Activated naive CD8-positive, alpha-beta T cell treated with anti-CD3 and anti-CD28 coated beads, Interleukin-2, amount 50 U/mL, for 24 hours (primary cell): ENCODE data around the gene EIF4G1.

Source experiments
- ATAC-seq: fragments of 150-1000 bp; cut with Tn5 transposase; one replicate; pipeline ENCODE4 v1.10.0; 2021
- DNase-seq: peaks from one replicate; pipeline ENCODE4 v3.0.0; 2021
- H3K27ac Mint-ChIP-seq: one replicate; pipeline ENCODE4 v1.8.0; 2021; ENCODE audit warnings: mild to moderate bottlenecking, mixed read lengths
- H3K27me3 Mint-ChIP-seq: one replicate; pipeline ENCODE4 v1.8.0; 2021; ENCODE audit warnings: mixed read lengths
- H3K36me3 Mint-ChIP-seq: one replicate; pipeline ENCODE4 v1.8.0; 2021; ENCODE audit warnings: low read depth, mixed read lengths
- H3K4me1 Mint-ChIP-seq: one replicate; pipeline ENCODE4 v1.8.0; 2021; ENCODE audit warnings: mixed read lengths
- H3K4me3 Mint-ChIP-seq: one replicate; pipeline ENCODE4 v1.8.0; 2021; ENCODE audit warnings: mild to moderate bottlenecking, moderate library complexity, mixed read lengths
- H3K9me3 Mint-ChIP-seq: one replicate; pipeline ENCODE4 v1.8.0; 2021; ENCODE audit warnings: mixed read lengths

EIF4G1 gene

GRCh38 chr3:184317201-184317600 is 2.8 kb downstream of the EIF4G1 start:
- DNase-seq (no peak), ATAC-seq (no peak)
- peak overlapping the region; percentile 89 for H3K27ac Mint-ChIP-seq
- peaks cover 47% of the 10 kb centered on the region for H3K36me3 Mint-ChIP-seq
- H3K4me1 Mint-ChIP-seq = peaks cover 47% of the 10 kb centered on the region
- no peaks in the 10 kb centered on the region for H3K9me3 Mint-ChIP-seq
- H3K4me3 Mint-ChIP-seq = peak overlapping the region; percentile 84
- H3K27me3 Mint-ChIP-seq = no peaks in the 10 kb centered on the region

GRCh38 chr3:184320104-184320445 is 5.7 kb downstream of the EIF4G1 start:
- peak overlapping the region; percentile 56 for H3K27ac Mint-ChIP-seq
- no peaks in the 10 kb centered on the region for H3K27me3 Mint-ChIP-seq
- ATAC-seq (peak; percentile 75), DNase-seq (peak; percentile 56)
- peaks cover 58% of the 10 kb centered on the region for H3K4me1 Mint-ChIP-seq
- H3K9me3 Mint-ChIP-seq = no peaks in the 10 kb centered on the region
- H3K4me3 Mint-ChIP-seq = no peak overlapping the region
- H3K36me3 Mint-ChIP-seq = peaks cover 75% of the 10 kb centered on the region

GRCh38 chr3:184321666-184322065 is 7.3 kb downstream of the EIF4G1 start:
- H3K27me3 Mint-ChIP-seq = no peaks in the 10 kb centered on the region
- H3K4me1 Mint-ChIP-seq = peaks cover 60% of the 10 kb centered on the region
- ATAC-seq (no peak), DNase-seq (no peak)
- no peaks in the 10 kb centered on the region for H3K9me3 Mint-ChIP-seq
- H3K36me3 Mint-ChIP-seq = peaks cover 80% of the 10 kb centered on the region
- H3K27ac Mint-ChIP-seq = peak overlapping the region; percentile 35
- H3K4me3 Mint-ChIP-seq = no peak overlapping the region

GRCh38 chr3:184322731-184323487 is 8.5 kb downstream of the EIF4G1 start:
- H3K27ac Mint-ChIP-seq = no peak overlapping the region

GRCh38 chr3:184323696-184324095 is 9.3 kb downstream of the EIF4G1 start:
- Mint-ChIP-seq H3K27me3 (no peaks in the 10 kb centered on the region), H3K4me3 (no peak overlapping the region), H3K9me3 (no peaks in the 10 kb centered on the region), H3K4me1 (peaks cover 45% of the 10 kb centered on the region), H3K36me3 (peaks cover 86% of the 10 kb centered on the region), H3K27ac (peak overlapping the region; percentile 64)
- DNase-seq (no peak), ATAC-seq (no peak)

More at GRCh38 chr3:184322731-184323487, 8.5 kb downstream of the EIF4G1 start:
- no peak overlapping the region for H3K4me3 Mint-ChIP-seq
- H3K27me3 Mint-ChIP-seq = no peaks in the 10 kb centered on the region
- peaks cover 50% of the 10 kb centered on the region for H3K4me1 Mint-ChIP-seq
- DNase-seq = no peak
- no peaks in the 10 kb centered on the region for H3K9me3 Mint-ChIP-seq
- no peak for ATAC-seq
- H3K36me3 Mint-ChIP-seq = peaks cover 81% of the 10 kb centered on the region

GRCh38 chr3:184325269-184325668 is 10.9 kb downstream of the EIF4G1 start:
- peaks cover 42% of the 10 kb centered on the region for H3K4me1 Mint-ChIP-seq
- H3K36me3 Mint-ChIP-seq = peaks cover 93% of the 10 kb centered on the region
- no peak overlapping the region for H3K4me3 Mint-ChIP-seq
- H3K9me3 Mint-ChIP-seq = no peaks in the 10 kb centered on the region
- no peaks in the 10 kb centered on the region for H3K27me3 Mint-ChIP-seq
- ATAC-seq = no peak
- H3K27ac Mint-ChIP-seq = peak overlapping the region; percentile 71
- DNase-seq = no peak

GRCh38 chr3:184325715-184326369 is 11.4 kb downstream of the EIF4G1 start:
- Mint-ChIP-seq H3K4me3 (no peak overlapping the region), H3K36me3 (peaks cover 92% of the 10 kb centered on the region), H3K9me3 (no peaks in the 10 kb centered on the region), H3K27me3 (no peaks in the 10 kb centered on the region), H3K27ac (peak overlapping the region; percentile 71), H3K4me1 (peaks cover 42% of the 10 kb centered on the region)
- DNase-seq = no peak
- peak; percentile 76 for ATAC-seq

- DNase-seq (no peak), ATAC-seq (no peak)
- no peak overlapping the region for H3K4me3 Mint-ChIP-seq
- H3K36me3 Mint-ChIP-seq = peaks cover 93% of the 10 kb centered on the region
- no peaks in the 10 kb centered on the region for H3K27me3 Mint-ChIP-seq
- H3K9me3 Mint-ChIP-seq = no peaks in the 10 kb centered on the region
- peak overlapping the region; percentile 27 for H3K27ac Mint-ChIP-seq
- peaks cover 48% of the 10 kb centered on the region for H3K4me1 Mint-ChIP-seq
These were observed 12.8 kb downstream of the EIF4G1 start for GRCh38 chr3:184327171-184327570.

- no peaks in the 10 kb centered on the region for H3K27me3 Mint-ChIP-seq
- H3K4me3 Mint-ChIP-seq = no peak overlapping the region
- H3K27ac Mint-ChIP-seq = peak overlapping the region; percentile 81
- peaks cover 93% of the 10 kb centered on the region for H3K36me3 Mint-ChIP-seq
- H3K4me1 Mint-ChIP-seq = peaks cover 57% of the 10 kb centered on the region
- H3K9me3 Mint-ChIP-seq = no peaks in the 10 kb centered on the region
- DNase-seq = no peak
- no peak for ATAC-seq
These were observed 14.1 kb downstream of the EIF4G1 start for GRCh38 chr3:184328516-184328915.

- peaks cover 67% of the 10 kb centered on the region for H3K4me1 Mint-ChIP-seq
- no peak for DNase-seq
- peak overlapping the region; percentile 96 for H3K27ac Mint-ChIP-seq
- no peaks in the 10 kb centered on the region for H3K27me3 Mint-ChIP-seq
- no peak overlapping the region for H3K4me3 Mint-ChIP-seq
- H3K9me3 Mint-ChIP-seq = no peaks in the 10 kb centered on the region
- no peak for ATAC-seq
- peaks cover 71% of the 10 kb centered on the region for H3K36me3 Mint-ChIP-seq
These were observed 18.1 kb downstream of the EIF4G1 start for GRCh38 chr3:184332370-184333090.

- Mint-ChIP-seq H3K27me3 (no peaks in the 10 kb centered on the region), H3K9me3 (no peaks in the 10 kb centered on the region), H3K36me3 (peaks cover 68% of the 10 kb centered on the region), H3K4me3 (peak overlapping the region; percentile 9), H3K4me1 (peaks cover 73% of the 10 kb centered on the region), H3K27ac (peak overlapping the region; percentile 96)
- no peak for DNase-seq
- ATAC-seq = no peak
These were observed 18.8 kb downstream of the EIF4G1 start for GRCh38 chr3:184333190-184333589.

GRCh38 chr3:184333700-184334099 is 19.3 kb downstream of the EIF4G1 start:
- H3K27me3 Mint-ChIP-seq = no peaks in the 10 kb centered on the region
- DNase-seq (no peak), ATAC-seq (no peak)
- H3K36me3 Mint-ChIP-seq = peaks cover 63% of the 10 kb centered on the region
- peak overlapping the region; percentile 96 for H3K27ac Mint-ChIP-seq
- H3K4me3 Mint-ChIP-seq = no peak overlapping the region
- H3K4me1 Mint-ChIP-seq = peaks cover 73% of the 10 kb centered on the region
- H3K9me3 Mint-ChIP-seq = no peaks in the 10 kb centered on the region

- H3K4me3 Mint-ChIP-seq = peak overlapping the region; percentile 63
These were observed 20.2 kb downstream of the EIF4G1 start for GRCh38 chr3:184334470-184335158.

GRCh38 chr3:184335291-184335660 is 20.9 kb downstream of the EIF4G1 start:
- DNase-seq (no peak), ATAC-seq (no peak)
- Mint-ChIP-seq H3K9me3 (no peaks in the 10 kb centered on the region), H3K36me3 (peaks cover 49% of the 10 kb centered on the region), H3K4me1 (peaks cover 67% of the 10 kb centered on the region), H3K4me3 (peak overlapping the region; percentile 81), H3K27me3 (no peaks in the 10 kb centered on the region), H3K27ac (peak overlapping the region; percentile 96)

More at GRCh38 chr3:184334470-184335158, 20.2 kb downstream of the EIF4G1 start:
- Mint-ChIP-seq H3K9me3 (no peaks in the 10 kb centered on the region), H3K4me1 (peaks cover 70% of the 10 kb centered on the region), H3K27me3 (no peaks in the 10 kb centered on the region), H3K27ac (peak overlapping the region; percentile 96), H3K36me3 (peaks cover 54% of the 10 kb centered on the region)
- DNase-seq (peak; percentile 60), ATAC-seq (peak; percentile 83)
